ENCODE data around the gene SIPA1L3.

The SIPA1L3 gene

GRCh38 chr19:37947778-37948177 lies 40.8 kb downstream of the SIPA1L3 start:
- TF ChIP-seq, protein P1, sequence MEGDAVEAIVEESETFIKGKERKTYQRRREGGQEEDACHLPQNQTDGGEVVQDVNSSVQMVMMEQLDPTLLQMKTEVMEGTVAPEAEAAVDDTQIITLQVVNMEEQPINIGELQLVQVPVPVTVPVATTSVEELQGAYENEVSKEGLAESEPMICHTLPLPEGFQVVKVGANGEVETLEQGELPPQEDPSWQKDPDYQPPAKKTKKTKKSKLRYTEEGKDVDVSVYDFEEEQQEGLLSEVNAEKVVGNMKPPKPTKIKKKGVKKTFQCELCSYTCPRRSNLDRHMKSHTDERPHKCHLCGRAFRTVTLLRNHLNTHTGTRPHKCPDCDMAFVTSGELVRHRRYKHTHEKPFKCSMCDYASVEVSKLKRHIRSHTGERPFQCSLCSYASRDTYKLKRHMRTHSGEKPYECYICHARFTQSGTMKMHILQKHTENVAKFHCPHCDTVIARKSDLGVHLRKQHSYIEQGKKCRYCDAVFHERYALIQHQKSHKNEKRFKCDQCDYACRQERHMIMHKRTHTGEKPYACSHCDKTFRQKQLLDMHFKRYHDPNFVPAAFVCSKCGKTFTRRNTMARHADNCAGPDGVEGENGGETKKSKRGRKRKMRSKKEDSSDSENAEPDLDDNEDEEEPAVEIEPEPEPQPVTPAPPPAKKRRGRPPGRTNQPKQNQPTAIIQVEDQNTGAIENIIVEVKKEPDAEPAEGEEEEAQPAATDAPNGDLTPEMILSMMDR (conservative IDR thresholded peaks at IDR 0.05), result no peak
- no peak for TF ChIP-seq ZFX (IDR thresholded peaks at IDR 0.05)
- H3K27ac ChIP-seq, result no peak overlapping the region

DNA sequence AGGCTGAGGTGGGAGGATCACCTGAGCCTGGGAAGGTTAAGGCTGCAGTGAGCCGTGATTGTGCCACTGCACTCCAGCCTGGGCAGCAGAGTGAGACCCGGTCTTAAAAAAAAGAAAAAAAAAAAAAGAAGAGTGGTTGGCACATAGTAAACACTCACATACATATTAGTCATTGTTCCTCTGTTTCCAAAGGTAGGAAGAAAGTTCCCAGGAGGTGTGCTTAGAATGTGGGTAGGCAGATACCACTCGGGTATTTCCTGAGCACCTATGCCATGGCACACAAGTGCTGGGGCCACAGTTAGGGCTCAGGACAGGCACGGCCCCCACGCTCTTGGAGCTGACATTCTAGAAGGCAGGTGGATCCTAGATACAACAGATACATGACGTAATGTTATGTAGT lies 41.4 kb downstream of the SIPA1L3 start:
- no peak overlapping the region for H3K27ac ChIP-seq

GRCh38 chr19:37950471-37951175 lies 43.6 kb downstream of the SIPA1L3 start:
- no peak overlapping the region for H3K27ac ChIP-seq
- TF ChIP-seq, protein P1 (conservative IDR thresholded peaks at IDR 0.05), result no peak
- no peak for TF ChIP-seq ZFX (IDR thresholded peaks at IDR 0.05)

More for the DNA sequence above, 41.4 kb downstream of the SIPA1L3 start:
- TF ChIP-seq ZFX (IDR thresholded peaks at IDR 0.05), result no peak
- TF ChIP-seq, protein P1 (conservative IDR thresholded peaks at IDR 0.05), result no peak

- TF ChIP-seq, protein P1 (conservative IDR thresholded peaks at IDR 0.05), result no peak
- TF ChIP-seq ZFX (IDR thresholded peaks at IDR 0.05), result no peak
- no peak overlapping the region for H3K27ac ChIP-seq
These were observed 44.8 kb downstream of the SIPA1L3 start for GRCh38 chr19:37951816-37952210.

- TF ChIP-seq, protein P1 (conservative IDR thresholded peaks at IDR 0.05), result no peak
- TF ChIP-seq ZFX (IDR thresholded peaks at IDR 0.05), result no peak
- H3K27ac ChIP-seq, result no peak overlapping the region
These were observed 46.3 kb downstream of the SIPA1L3 start for GRCh38 chr19:37953171-37953917.

DNA sequence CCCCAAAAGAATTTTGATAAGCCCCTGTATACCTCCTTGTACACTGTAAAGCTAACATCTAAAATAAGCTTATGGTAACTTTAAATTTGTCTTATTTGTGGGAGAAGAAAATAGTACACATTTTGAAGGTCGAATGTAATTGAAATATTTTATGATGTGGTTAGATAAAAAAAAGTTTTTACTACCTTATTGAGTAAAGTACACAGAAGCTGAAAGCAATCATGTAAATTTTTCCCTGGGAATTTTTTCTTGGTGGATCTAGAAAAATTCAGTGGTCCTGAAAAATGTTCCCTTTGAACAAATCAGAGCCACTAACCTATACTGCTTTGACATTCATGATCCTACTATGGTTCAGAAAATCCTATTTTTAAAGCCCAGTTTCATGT lies 46.9 kb downstream of the SIPA1L3 start:
- no peak overlapping the region for H3K27ac ChIP-seq

More for the DNA sequence above, 46.9 kb downstream of the SIPA1L3 start:
- no peak for TF ChIP-seq ZFX (IDR thresholded peaks at IDR 0.05)
- TF ChIP-seq, protein P1 (conservative IDR thresholded peaks at IDR 0.05), result no peak

All from C4-2B (cell line).